GM23338 (cell line): Measurements from ENCODE around the gene MEGF11. TPM values are rescaled to one million over a fixed set of nuclear protein-coding genes. Genes with fewer than 3 reads are reported as not detected.

Experiments used
- ATAC-seq: fragments of 200-7000 bp; cut with Tn5 transposase; 3 replicates; pipeline ENCODE4 v1.9.1; 2020
- DNase-seq: peaks from one replicate; pipeline ENCODE4 v3.0.0-alpha.2; 2015; ENCODE audit warnings: low spot score
- H2AFZ ChIP-seq: fragments of 200-600 bp; sonication (generic); 2 replicates; pipeline ENCODE4 v1.8.0; 2016; ENCODE audit warnings: antibody characterized with exemption, mild to moderate bottlenecking, moderate library complexity
- H3F3A ChIP-seq: fragments of 200-600 bp; sonication (generic); replicated peaks from 2 replicates; pipeline ENCODE4 v1.8.0; 2017; ENCODE audit warnings: antibody characterized with exemption, mixed run types, low read depth
- H3K27ac ChIP-seq: fragments of 200-600 bp; sonication (generic); 2 replicates; pipeline ENCODE4 v1.6.1; 2016; ENCODE audit warnings: low read depth
- H3K27me3 ChIP-seq: fragments of 200-600 bp; sonication (generic); 2 replicates; pipeline ENCODE4 v1.8.0; 2016; ENCODE audit warnings: mild to moderate bottlenecking, mixed run types, moderate library complexity; ENCODE audit not compliant: insufficient read depth
- H3K36me3 ChIP-seq: fragments of 200-600 bp; sonication (generic); 2 replicates; pipeline ENCODE4 v1.8.0; 2016; ENCODE audit warnings: mild to moderate bottlenecking; ENCODE audit not compliant: insufficient read depth
- H3K4me1 ChIP-seq: fragments of 200-600 bp; sonication (generic); 2 replicates; pipeline ENCODE4 v1.8.0; 2016; ENCODE audit warnings: mild to moderate bottlenecking, moderate library complexity; ENCODE audit not compliant: insufficient read depth
- H3K4me2 ChIP-seq: fragments of 200-600 bp; sonication (generic); 2 replicates; pipeline ENCODE4 v1.7.1; 2017; ENCODE audit warnings: mixed run types
- H3K4me3 ChIP-seq: fragments of 200-600 bp; sonication (generic); 2 replicates; pipeline ENCODE4 v1.6.1; 2016; ENCODE audit warnings: mixed run types
- H3K79me2 ChIP-seq: fragments of 200-600 bp; sonication (generic); replicated peaks from 2 replicates; pipeline ENCODE4 v1.8.0; 2017; ENCODE audit warnings: mild to moderate bottlenecking; ENCODE audit not compliant: insufficient read depth
- H3K9me2 ChIP-seq: fragments of 200-600 bp; sonication (generic); 2 replicates; pipeline ENCODE4 v1.8.0; 2017; ENCODE audit not compliant: insufficient read depth
- H4K20me1 ChIP-seq: fragments of 200-600 bp; sonication (generic); replicated peaks from 2 replicates; pipeline ENCODE4 v1.8.0; 2017; ENCODE audit warnings: mild to moderate bottlenecking; ENCODE audit not compliant: insufficient read depth
- H3K27ac Mint-ChIP-seq: 2 replicates; pipeline ENCODE4 v1.8.0; 2020; ENCODE audit warnings: inconsistent platforms, mild to moderate bottlenecking, moderate library complexity, mixed read lengths
- H3K27me3 Mint-ChIP-seq: 3 replicates; pipeline ENCODE4 v1.8.0; 2022; ENCODE audit warnings: low read depth, mild to moderate bottlenecking, moderate library complexity, mixed read lengths, inconsistent platforms; ENCODE audit not compliant: insufficient read depth, poor library complexity
- H3K36me3 Mint-ChIP-seq: 3 replicates; pipeline ENCODE4 v1.8.0; 2021; ENCODE audit warnings: low read depth, mild to moderate bottlenecking, inconsistent platforms, moderate library complexity, mixed read lengths
- H3K4me1 Mint-ChIP-seq: 3 replicates; pipeline ENCODE4 v1.8.0; 2020; ENCODE audit warnings: mild to moderate bottlenecking, inconsistent platforms, mixed read lengths
- H3K4me3 Mint-ChIP-seq: 3 replicates; pipeline ENCODE4 v1.8.0; 2021; ENCODE audit warnings: moderate library complexity, mild to moderate bottlenecking, inconsistent platforms, mixed read lengths
- H3K9me3 Mint-ChIP-seq: 3 replicates; pipeline ENCODE4 v1.8.0; 2020; ENCODE audit warnings: moderate library complexity, mild to moderate bottlenecking, inconsistent platforms, mixed read lengths
- CREB1 ChIP-seq: fragments of 250-450 bp; sonication (Bioruptor Pico); IDR thresholded peaks from 2 replicates; pipeline ENCODE4 v1.5.0; 2020; ENCODE audit warnings: low read depth, mild to moderate bottlenecking, moderate library complexity
- EZH2 ChIP-seq: fragments of 200-600 bp; sonication (generic); IDR thresholded peaks from one replicate; pipeline ENCODE4 v1.8.0; 2017; ENCODE audit warnings: antibody characterized with exemption, mild to moderate bottlenecking, low read depth; ENCODE audit not compliant: unreplicated experiment
- EZH2phosphoT487 ChIP-seq: fragments of 200-600 bp; sonication (generic); IDR thresholded peaks from one replicate; pipeline ENCODE4 v1.8.1; 2018; ENCODE audit warnings: antibody characterized with exemption; ENCODE audit not compliant: unreplicated experiment
- JUNB ChIP-seq: IDR thresholded peaks from one replicate; pipeline ENCODE4 v1.6.1; 2016; ENCODE audit warnings: antibody characterized with exemption; ENCODE audit not compliant: unreplicated experiment
- NANOG ChIP-seq: IDR thresholded peaks from 2 replicates; pipeline ENCODE4 v1.6.1; 2016; ENCODE audit warnings: antibody characterized with exemption, borderline replicate concordance
- POLR2AphosphoS5 ChIP-seq: IDR thresholded peaks from 2 replicates; pipeline ENCODE4 v1.6.1; 2016; ENCODE audit warnings: antibody characterized with exemption, low read depth
- STAT1 ChIP-seq: IDR thresholded peaks from one replicate; pipeline ENCODE4 v1.6.1; 2016; ENCODE audit warnings: antibody characterized with exemption; ENCODE audit not compliant: unreplicated experiment
- ZNF114 ChIP-seq: fragments of 250-450 bp; sonication (Bioruptor Pico); IDR thresholded peaks from 2 replicates; pipeline ENCODE4 v1.5.0; 2020; ENCODE audit warnings: mild to moderate bottlenecking, moderate library complexity
- ZNF331 ChIP-seq: fragments of 250-450 bp; sonication (Bioruptor Pico); IDR thresholded peaks from 2 replicates; pipeline ENCODE4 v1.5.0; 2020; ENCODE audit warnings: low read depth, mild to moderate bottlenecking, moderate library complexity
- polyA plus RNA-seq: library from polyadenylated mRNA; unstranded; fragments of >200 nt; fragmentation: Nextera tagmentation; extraction: Ambion mirVana; gene quantifications from 2 replicates; pipeline ENCODE4 v1.2.1, GENCODE V29; 2016
- total RNA-seq: library from RNA; depleted of rRNA; stranded (reverse); fragments of >200 nt; shearing (Covaris generic); gene quantifications from 2 replicates; pipeline ENCODE4 v1.2.3, GENCODE V29; 2014
- TF ChIP-seq, protein P1 (sequence below): IDR thresholded peaks from one replicate; pipeline ENCODE4 v1.6.1; 2018; ENCODE audit warnings: antibody characterized with exemption; ENCODE audit not compliant: unreplicated experiment
- TF ChIP-seq, protein P2 (sequence below): fragments of 250-450 bp; sonication (Bioruptor Pico); IDR thresholded peaks from 2 replicates; pipeline ENCODE4 v1.5.0; 2020; ENCODE audit warnings: mild to moderate bottlenecking, moderate library complexity
- TF ChIP-seq, protein P3 (sequence below): IDR thresholded peaks from 2 replicates; pipeline ENCODE4 v1.6.1; 2016; ENCODE audit warnings: antibody characterized with exemption
- TF ChIP-seq, protein P4 (sequence below), 2 experiments: fragments of 200-600 bp in 1 of 2; sonication (generic) in 1 of 2; conservative IDR thresholded peaks; 2 replicates each; pipeline versions ENCODE4 v1.5.1 to v1.6.1; 2016 to 2017; ENCODE audit warnings: antibody characterized with exemption in 2 of 2, low read depth in 2 of 2, mild to moderate bottlenecking in 2 of 2, moderate library complexity in 1 of 2

MEGF11 gene
- total and polyA plus RNA-seq, 2 experiments from 2014 or later: 1.3 to 1.9 TPM

DNA sequence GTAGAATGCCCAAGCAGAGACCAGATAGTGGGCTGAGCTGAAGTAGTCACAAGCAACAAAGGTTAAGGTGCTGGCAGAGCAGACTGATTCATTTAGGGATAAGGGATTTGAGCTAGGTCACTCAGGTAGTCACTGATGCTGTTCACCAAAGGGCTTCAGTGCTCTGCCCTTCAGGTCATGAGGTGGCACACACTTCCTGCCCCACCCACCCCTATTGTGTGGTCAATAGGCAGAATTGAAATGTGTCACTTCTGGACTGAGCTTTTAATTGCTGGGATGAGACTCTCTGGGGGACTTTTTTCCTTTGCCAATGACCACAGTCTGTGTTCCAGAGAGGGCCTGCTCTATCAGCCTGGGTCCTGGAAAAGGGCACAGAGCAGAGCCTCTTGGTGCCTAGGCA is 37.0 kb upstream of the MEGF11 start:
- H4K20me1 ChIP-seq: no peaks in the 10 kb centered on the region
- Mint-ChIP-seq H3K27me3 (peaks cover 2% of the 10 kb centered on the region), H3K36me3 (no peaks in the 10 kb centered on the region), H3K4me1 (peaks cover 27% of the 10 kb centered on the region), H3K4me3 (no peak overlapping the region), H3K9me3 (no peaks in the 10 kb centered on the region), H3K27ac (no peak overlapping the region)
- H3K36me3 ChIP-seq: no peaks in the 10 kb centered on the region
- H3K4me3 ChIP-seq: no peak overlapping the region
- H3K4me2 ChIP-seq: no peak overlapping the region
- DNase-seq (no peak), ATAC-seq (no peak)
- TF ChIP-seq EZH2phosphoT487 (no peak), POLR2AphosphoS5 (no peak), STAT1 (no peak), JUNB (no peak), ZNF331 (CRISPR knock-in tag) (no peak), EZH2 (no peak), NANOG (no peak), CREB1 (CRISPR knock-in tag) (no peak), ZNF114 (no peak)
- TF ChIP-seq, protein P1, sequence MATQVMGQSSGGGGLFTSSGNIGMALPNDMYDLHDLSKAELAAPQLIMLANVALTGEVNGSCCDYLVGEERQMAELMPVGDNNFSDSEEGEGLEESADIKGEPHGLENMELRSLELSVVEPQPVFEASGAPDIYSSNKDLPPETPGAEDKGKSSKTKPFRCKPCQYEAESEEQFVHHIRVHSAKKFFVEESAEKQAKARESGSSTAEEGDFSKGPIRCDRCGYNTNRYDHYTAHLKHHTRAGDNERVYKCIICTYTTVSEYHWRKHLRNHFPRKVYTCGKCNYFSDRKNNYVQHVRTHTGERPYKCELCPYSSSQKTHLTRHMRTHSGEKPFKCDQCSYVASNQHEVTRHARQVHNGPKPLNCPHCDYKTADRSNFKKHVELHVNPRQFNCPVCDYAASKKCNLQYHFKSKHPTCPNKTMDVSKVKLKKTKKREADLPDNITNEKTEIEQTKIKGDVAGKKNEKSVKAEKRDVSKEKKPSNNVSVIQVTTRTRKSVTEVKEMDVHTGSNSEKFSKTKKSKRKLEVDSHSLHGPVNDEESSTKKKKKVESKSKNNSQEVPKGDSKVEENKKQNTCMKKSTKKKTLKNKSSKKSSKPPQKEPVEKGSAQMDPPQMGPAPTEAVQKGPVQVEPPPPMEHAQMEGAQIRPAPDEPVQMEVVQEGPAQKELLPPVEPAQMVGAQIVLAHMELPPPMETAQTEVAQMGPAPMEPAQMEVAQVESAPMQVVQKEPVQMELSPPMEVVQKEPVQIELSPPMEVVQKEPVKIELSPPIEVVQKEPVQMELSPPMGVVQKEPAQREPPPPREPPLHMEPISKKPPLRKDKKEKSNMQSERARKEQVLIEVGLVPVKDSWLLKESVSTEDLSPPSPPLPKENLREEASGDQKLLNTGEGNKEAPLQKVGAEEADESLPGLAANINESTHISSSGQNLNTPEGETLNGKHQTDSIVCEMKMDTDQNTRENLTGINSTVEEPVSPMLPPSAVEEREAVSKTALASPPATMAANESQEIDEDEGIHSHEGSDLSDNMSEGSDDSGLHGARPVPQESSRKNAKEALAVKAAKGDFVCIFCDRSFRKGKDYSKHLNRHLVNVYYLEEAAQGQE: no peak
- TF ChIP-seq, protein P2, sequence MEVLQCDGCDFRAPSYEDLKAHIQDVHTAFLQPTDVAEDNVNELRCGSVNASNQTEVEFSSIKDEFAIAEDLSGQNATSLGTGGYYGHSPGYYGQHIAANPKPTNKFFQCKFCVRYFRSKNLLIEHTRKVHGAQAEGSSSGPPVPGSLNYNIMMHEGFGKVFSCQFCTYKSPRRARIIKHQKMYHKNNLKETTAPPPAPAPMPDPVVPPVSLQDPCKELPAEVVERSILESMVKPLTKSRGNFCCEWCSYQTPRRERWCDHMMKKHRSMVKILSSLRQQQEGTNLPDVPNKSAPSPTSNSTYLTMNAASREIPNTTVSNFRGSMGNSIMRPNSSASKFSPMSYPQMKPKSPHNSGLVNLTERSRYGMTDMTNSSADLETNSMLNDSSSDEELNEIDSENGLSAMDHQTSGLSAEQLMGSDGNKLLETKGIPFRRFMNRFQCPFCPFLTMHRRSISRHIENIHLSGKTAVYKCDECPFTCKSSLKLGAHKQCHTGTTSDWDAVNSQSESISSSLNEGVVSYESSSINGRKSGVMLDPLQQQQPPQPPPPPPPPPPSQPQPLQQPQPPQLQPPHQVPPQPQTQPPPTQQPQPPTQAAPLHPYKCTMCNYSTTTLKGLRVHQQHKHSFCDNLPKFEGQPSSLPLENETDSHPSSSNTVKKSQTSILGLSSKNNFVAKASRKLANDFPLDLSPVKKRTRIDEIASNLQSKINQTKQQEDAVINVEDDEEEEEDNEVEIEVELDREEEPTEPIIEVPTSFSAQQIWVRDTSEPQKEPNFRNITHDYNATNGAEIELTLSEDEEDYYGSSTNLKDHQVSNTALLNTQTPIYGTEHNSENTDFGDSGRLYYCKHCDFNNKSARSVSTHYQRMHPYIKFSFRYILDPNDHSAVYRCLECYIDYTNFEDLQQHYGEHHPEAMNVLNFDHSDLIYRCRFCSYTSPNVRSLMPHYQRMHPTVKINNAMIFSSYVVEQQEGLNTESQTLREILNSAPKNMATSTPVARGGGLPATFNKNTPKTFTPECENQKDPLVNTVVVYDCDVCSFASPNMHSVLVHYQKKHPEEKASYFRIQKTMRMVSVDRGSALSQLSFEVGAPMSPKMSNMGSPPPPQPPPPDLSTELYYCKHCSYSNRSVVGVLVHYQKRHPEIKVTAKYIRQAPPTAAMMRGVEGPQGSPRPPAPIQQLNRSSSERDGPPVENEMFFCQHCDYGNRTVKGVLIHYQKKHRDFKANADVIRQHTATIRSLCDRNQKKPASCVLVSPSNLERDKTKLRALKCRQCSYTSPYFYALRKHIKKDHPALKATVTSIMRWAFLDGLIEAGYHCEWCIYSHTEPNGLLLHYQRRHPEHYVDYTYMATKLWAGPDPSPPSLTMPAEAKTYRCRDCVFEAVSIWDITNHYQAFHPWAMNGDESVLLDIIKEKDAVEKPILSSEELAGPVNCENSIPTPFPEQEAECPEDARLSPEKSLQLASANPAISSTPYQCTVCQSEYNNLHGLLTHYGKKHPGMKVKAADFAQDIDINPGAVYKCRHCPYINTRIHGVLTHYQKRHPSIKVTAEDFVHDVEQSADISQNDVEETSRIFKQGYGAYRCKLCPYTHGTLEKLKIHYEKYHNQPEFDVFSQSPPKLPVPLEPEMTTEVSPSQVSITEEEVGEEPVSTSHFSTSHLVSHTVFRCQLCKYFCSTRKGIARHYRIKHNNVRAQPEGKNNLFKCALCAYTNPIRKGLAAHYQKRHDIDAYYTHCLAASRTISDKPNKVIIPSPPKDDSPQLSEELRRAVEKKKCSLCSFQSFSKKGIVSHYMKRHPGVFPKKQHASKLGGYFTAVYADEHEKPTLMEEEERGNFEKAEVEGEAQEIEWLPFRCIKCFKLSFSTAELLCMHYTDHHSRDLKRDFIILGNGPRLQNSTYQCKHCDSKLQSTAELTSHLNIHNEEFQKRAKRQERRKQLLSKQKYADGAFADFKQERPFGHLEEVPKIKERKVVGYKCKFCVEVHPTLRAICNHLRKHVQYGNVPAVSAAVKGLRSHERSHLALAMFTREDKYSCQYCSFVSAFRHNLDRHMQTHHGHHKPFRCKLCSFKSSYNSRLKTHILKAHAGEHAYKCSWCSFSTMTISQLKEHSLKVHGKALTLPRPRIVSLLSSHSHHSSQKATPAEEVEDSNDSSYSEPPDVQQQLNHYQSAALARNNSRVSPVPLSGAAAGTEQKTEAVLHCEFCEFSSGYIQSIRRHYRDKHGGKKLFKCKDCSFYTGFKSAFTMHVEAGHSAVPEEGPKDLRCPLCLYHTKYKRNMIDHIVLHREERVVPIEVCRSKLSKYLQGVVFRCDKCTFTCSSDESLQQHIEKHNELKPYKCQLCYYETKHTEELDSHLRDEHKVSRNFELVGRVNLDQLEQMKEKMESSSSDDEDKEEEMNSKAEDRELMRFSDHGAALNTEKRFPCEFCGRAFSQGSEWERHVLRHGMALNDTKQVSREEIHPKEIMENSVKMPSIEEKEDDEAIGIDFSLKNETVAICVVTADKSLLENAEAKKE (CRISPR knock-in tag): no peak
- TF ChIP-seq, protein P3, sequence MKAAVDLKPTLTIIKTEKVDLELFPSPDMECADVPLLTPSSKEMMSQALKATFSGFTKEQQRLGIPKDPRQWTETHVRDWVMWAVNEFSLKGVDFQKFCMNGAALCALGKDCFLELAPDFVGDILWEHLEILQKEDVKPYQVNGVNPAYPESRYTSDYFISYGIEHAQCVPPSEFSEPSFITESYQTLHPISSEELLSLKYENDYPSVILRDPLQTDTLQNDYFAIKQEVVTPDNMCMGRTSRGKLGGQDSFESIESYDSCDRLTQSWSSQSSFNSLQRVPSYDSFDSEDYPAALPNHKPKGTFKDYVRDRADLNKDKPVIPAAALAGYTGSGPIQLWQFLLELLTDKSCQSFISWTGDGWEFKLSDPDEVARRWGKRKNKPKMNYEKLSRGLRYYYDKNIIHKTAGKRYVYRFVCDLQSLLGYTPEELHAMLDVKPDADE: no peak
- TF ChIP-seq, protein P4, sequence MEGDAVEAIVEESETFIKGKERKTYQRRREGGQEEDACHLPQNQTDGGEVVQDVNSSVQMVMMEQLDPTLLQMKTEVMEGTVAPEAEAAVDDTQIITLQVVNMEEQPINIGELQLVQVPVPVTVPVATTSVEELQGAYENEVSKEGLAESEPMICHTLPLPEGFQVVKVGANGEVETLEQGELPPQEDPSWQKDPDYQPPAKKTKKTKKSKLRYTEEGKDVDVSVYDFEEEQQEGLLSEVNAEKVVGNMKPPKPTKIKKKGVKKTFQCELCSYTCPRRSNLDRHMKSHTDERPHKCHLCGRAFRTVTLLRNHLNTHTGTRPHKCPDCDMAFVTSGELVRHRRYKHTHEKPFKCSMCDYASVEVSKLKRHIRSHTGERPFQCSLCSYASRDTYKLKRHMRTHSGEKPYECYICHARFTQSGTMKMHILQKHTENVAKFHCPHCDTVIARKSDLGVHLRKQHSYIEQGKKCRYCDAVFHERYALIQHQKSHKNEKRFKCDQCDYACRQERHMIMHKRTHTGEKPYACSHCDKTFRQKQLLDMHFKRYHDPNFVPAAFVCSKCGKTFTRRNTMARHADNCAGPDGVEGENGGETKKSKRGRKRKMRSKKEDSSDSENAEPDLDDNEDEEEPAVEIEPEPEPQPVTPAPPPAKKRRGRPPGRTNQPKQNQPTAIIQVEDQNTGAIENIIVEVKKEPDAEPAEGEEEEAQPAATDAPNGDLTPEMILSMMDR (conservative IDR thresholded peaks at IDR 0.05; ENCODE audit: low read depth in 2 of 2): no peak
- H3F3A ChIP-seq: no peaks in the 10 kb centered on the region; the same call in 1 of the 2 replicates
- H3K4me1 ChIP-seq: peaks cover 15% of the 10 kb centered on the region
- H3K27ac ChIP-seq: no peak overlapping the region
- no peaks in the 10 kb centered on the region for H3K27me3 ChIP-seq
- no peak overlapping the region for H2AFZ ChIP-seq
- 0 out of 2 replicates have a peak, but pooled peaks cover 1% of the 10 kb centered on the region for H3K79me2 ChIP-seq
- H3K9me2 ChIP-seq: no peaks in the 10 kb centered on the region
